OCI-LY3 (cell line): ENCODE measurements around the gene FBXO38.

ENCODE experiments used
- H2AFZ ChIP-seq: fragments of 200-600, 300-600 bp; shearing (Covaris generic); 2 replicates; pipeline ENCODE4 v1.6.0; 2014; ENCODE audit warnings: antibody characterized with exemption, low read depth, low read length
- H3K27ac ChIP-seq: fragments of 200-600, 300-600 bp; sonication (generic); 2 replicates; pipeline ENCODE4 v1.5.1; 2014; ENCODE audit warnings: mild to moderate bottlenecking, low read length, moderate library complexity, mixed read lengths
- H3K27me3 ChIP-seq: fragments of 200-600, 300-600 bp; sonication (generic); 2 replicates; pipeline ENCODE4 v1.6.1; 2014; ENCODE audit warnings: low read depth, low read length, mixed read lengths
- H3K36me3 ChIP-seq: fragments of 200-600, 300-600 bp; sonication (generic); replicated peaks from 2 replicates; pipeline ENCODE3; 2014; ENCODE audit warnings: low read depth, low read length, mixed read lengths
- H3K4me1 ChIP-seq: fragments of 300-600, 200-600 bp; sonication (generic); 2 replicates; pipeline ENCODE4 v1.6.1; 2014; ENCODE audit warnings: low read length, mixed read lengths
- H3K4me2 ChIP-seq: fragments of 200-600, 300-600 bp; sonication (generic); 2 replicates; pipeline ENCODE4 v1.6.1; 2014; ENCODE audit warnings: low read length, mixed read lengths
- H3K4me3 ChIP-seq: fragments of 300-600, 200-600 bp; sonication (generic); 2 replicates; pipeline ENCODE4 v1.5.1; 2014; ENCODE audit warnings: antibody characterized with exemption, mild to moderate bottlenecking, low read length, moderate library complexity
- H3K79me2 ChIP-seq: fragments of 300-600, 200-600 bp; shearing (Covaris generic); 2 replicates; pipeline ENCODE4 v1.6.1; 2014; ENCODE audit warnings: mild to moderate bottlenecking, low read length, mixed read lengths
- H3K9ac ChIP-seq: fragments of 300-600, 200-600 bp; shearing (Covaris generic); 2 replicates; pipeline ENCODE4 v1.6.0; 2014; ENCODE audit warnings: mild to moderate bottlenecking, low read length, moderate library complexity
- H3K9me3 ChIP-seq: fragments of 200-600, 300-600 bp; shearing (Covaris generic); 2 replicates; pipeline ENCODE4 v1.6.1; 2014; ENCODE audit warnings: low read length, mixed read lengths; ENCODE audit not compliant: insufficient read depth
- H4K20me1 ChIP-seq: fragments of 200-600, 300-600 bp; sonication (generic); 2 replicates; pipeline ENCODE4 v1.6.1; 2016; ENCODE audit warnings: low read length, mixed read lengths; ENCODE audit not compliant: insufficient read depth
- CTCF ChIP-seq: fragments of 200-600, 300-600 bp; sonication (generic); IDR thresholded peaks from 2 replicates; pipeline ENCODE4 v1.5.1; 2014; ENCODE audit warnings: antibody characterized with exemption, low read length, low read depth
- EZH2phosphoT487 ChIP-seq: fragments of 200-600 bp; shearing (Covaris generic); IDR thresholded peaks from 2 replicates; pipeline ENCODE4 v1.6.1; 2018; ENCODE audit warnings: antibody characterized with exemption, mixed run types, low read depth

Gene FBXO38

DNA sequence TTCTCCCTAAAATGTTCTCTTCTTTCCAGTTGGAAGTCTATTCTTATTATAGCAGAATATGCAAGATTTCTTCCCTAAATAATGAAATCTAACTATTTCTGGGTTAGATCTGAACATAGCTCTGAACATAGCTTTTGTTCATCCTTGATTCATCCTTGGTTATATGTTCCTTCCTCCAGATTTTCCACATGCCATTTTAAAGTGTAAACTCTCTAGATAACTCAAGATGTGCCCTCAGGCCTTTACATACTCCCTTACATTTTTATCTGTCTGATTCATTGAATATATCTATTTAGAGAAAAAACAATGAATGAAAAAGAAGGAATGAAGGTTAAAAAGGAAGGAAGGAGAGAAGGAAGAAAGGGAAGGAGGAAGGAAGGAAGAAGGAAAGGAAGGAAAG, 100.9 kb downstream of the FBXO38 start:
- H2AFZ ChIP-seq, result no peak overlapping the region
- H3K36me3 ChIP-seq, result no peaks in the 10 kb centered on the region
- H3K27ac ChIP-seq, result no peak overlapping the region
- no peak overlapping the region for H3K9ac ChIP-seq
- TF ChIP-seq EZH2phosphoT487 (no peak), CTCF (no peak)
- H3K27me3 ChIP-seq, result peaks cover 6% of the 10 kb centered on the region; the same call in 1 of the 2 replicates
- no peak overlapping the region for H3K4me3 ChIP-seq
- H3K4me2 ChIP-seq, result no peak overlapping the region
- no peaks in the 10 kb centered on the region for H3K9me3 ChIP-seq
- H3K79me2 ChIP-seq, result no peaks in the 10 kb centered on the region
- H4K20me1 ChIP-seq, result no peaks in the 10 kb centered on the region
- H3K4me1 ChIP-seq, result no peaks in the 10 kb centered on the region

- Histone ChIP-seq H3K36me3 (no peaks in the 10 kb centered on the region), H3K79me2 (no peaks in the 10 kb centered on the region), H4K20me1 (no peaks in the 10 kb centered on the region), H3K9ac (no peak overlapping the region), H3K9me3 (no peaks in the 10 kb centered on the region), H2AFZ (no peak overlapping the region), H3K4me3 (no peak overlapping the region), H3K27ac (no peak overlapping the region), H3K4me1 (no peaks in the 10 kb centered on the region), H3K4me2 (no peak overlapping the region), H3K27me3 (peaks cover 6% of the 10 kb centered on the region; the same call in 1 of the 2 replicates)
- TF ChIP-seq EZH2phosphoT487 (no peak), CTCF (no peak)
Observed at GRCh38 chr5:148486456-148486855, 102.7 kb downstream of the FBXO38 start.

- no peaks in the 10 kb centered on the region for H3K36me3 ChIP-seq
- H3K27ac ChIP-seq, result no peak overlapping the region
- TF ChIP-seq CTCF (no peak), EZH2phosphoT487 (no peak)
- no peaks in the 10 kb centered on the region for H3K79me2 ChIP-seq
- no peak overlapping the region for H3K9ac ChIP-seq
- peaks cover 6% of the 10 kb centered on the region; the same call in 1 of the 2 replicates for H3K27me3 ChIP-seq
- H2AFZ ChIP-seq, result no peak overlapping the region
- H3K4me2 ChIP-seq, result no peak overlapping the region
- H3K9me3 ChIP-seq, result no peaks in the 10 kb centered on the region
- H4K20me1 ChIP-seq, result no peaks in the 10 kb centered on the region
- H3K4me1 ChIP-seq, result no peaks in the 10 kb centered on the region
- no peak overlapping the region for H3K4me3 ChIP-seq
Observed at GRCh38 chr5:148488757-148489156, 105.0 kb downstream of the FBXO38 start.

- no peaks in the 10 kb centered on the region for H3K9me3 ChIP-seq
- no peak overlapping the region for H3K27ac ChIP-seq
- peaks cover 6% of the 10 kb centered on the region; the same call in 1 of the 2 replicates for H3K27me3 ChIP-seq
- H2AFZ ChIP-seq, result no peak overlapping the region
- H4K20me1 ChIP-seq, result no peaks in the 10 kb centered on the region
- H3K9ac ChIP-seq, result no peak overlapping the region
- no peak for TF ChIP-seq EZH2phosphoT487
- no peak for TF ChIP-seq CTCF
- H3K36me3 ChIP-seq, result no peaks in the 10 kb centered on the region
- no peak overlapping the region for H3K4me2 ChIP-seq
- no peaks in the 10 kb centered on the region for H3K4me1 ChIP-seq
- H3K79me2 ChIP-seq, result no peaks in the 10 kb centered on the region
- no peak overlapping the region for H3K4me3 ChIP-seq
Observed at GRCh38 chr5:148491015-148491792, 107.4 kb downstream of the FBXO38 start.
